Neutrophil (primary cell): ENCODE data around the gene FAM43B.

Experiments
- H3K27ac ChIP-seq: fragments of 200-600 bp; sonication (generic); 2 replicates; pipeline ENCODE4 v1.5.1; 2016; ENCODE audit warnings: mild to moderate bottlenecking, moderate library complexity
- H3K27me3 ChIP-seq: fragments of 200-600 bp; sonication (generic); 2 replicates; pipeline ENCODE4 v1.6.0; 2016; ENCODE audit warnings: mild to moderate bottlenecking
- H3K36me3 ChIP-seq: fragments of 200-600 bp; sonication (generic); 2 replicates; pipeline ENCODE4 v1.5.1; 2017
- H3K4me1 ChIP-seq, 2 experiments: fragments of 200-600 bp in 1 of 2; sonication (generic) in 1 of 2; 1 replicate in 1 of 2; 2 replicates in 1 of 2; pipeline versions ENCODE4 v1.5.1 to v1.6.1; 2013 to 2016; ENCODE audit warnings: low read depth in 1 of 2, low read length in 1 of 2, mild to moderate bottlenecking in 1 of 2, moderate library complexity in 1 of 2; ENCODE audit not compliant: control insufficient read depth in 1 of 2, insufficient read depth in 1 of 2
- H3K4me3 ChIP-seq, 2 experiments: fragments of 200-600 bp in 1 of 2; sonication (generic) in 1 of 2; 1 replicate in 1 of 2; 2 replicates in 1 of 2; pipeline ENCODE4 v1.5.1; 2013 to 2016; ENCODE audit warnings: low read depth in 1 of 2, low read length in 1 of 2, mild to moderate bottlenecking in 1 of 2, moderate library complexity in 1 of 2
- H3K9me3 ChIP-seq: fragments of 200-600 bp; sonication (generic); 2 replicates; pipeline ENCODE4 v1.5.1; 2016
- TF ChIP-seq, protein P1 (sequence below): fragments of 200-600 bp; sonication (generic); IDR thresholded peaks from 2 replicates; pipeline ENCODE4 v1.5.1; 2016; ENCODE audit warnings: antibody characterized with exemption

FAM43B gene

DNA sequence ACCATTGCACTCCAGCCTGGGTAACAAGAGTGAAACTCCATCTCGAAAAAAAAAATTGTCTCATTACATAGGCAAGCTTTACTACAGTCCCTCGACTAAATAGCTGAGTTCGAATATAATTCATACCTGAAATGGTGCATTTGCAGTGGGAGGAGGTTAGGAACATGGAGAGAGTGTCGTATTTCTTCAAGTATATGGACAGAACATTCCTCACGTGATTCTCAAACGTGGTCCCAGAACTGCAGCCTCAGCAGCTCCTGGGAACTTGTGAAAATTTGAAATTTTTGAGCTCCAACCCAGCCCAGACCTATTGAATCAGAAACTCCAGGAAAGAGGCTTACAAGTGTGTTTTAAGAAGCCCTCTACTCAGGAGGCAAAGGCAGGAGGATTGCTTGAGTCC, 43.7 kb downstream of the FAM43B start:
- Histone ChIP-seq H3K36me3 (peaks cover 42% of the 10 kb centered on the region), H3K4me1 (peaks cover 99% of the 10 kb centered on the region in 2 experiments), H3K27me3 (no peaks in the 10 kb centered on the region), H3K4me3 (peak overlapping the region; percentile 47 to 57), H3K9me3 (no peaks in the 10 kb centered on the region), H3K27ac (peak overlapping the region; percentile 98)
- TF ChIP-seq, protein P1, sequence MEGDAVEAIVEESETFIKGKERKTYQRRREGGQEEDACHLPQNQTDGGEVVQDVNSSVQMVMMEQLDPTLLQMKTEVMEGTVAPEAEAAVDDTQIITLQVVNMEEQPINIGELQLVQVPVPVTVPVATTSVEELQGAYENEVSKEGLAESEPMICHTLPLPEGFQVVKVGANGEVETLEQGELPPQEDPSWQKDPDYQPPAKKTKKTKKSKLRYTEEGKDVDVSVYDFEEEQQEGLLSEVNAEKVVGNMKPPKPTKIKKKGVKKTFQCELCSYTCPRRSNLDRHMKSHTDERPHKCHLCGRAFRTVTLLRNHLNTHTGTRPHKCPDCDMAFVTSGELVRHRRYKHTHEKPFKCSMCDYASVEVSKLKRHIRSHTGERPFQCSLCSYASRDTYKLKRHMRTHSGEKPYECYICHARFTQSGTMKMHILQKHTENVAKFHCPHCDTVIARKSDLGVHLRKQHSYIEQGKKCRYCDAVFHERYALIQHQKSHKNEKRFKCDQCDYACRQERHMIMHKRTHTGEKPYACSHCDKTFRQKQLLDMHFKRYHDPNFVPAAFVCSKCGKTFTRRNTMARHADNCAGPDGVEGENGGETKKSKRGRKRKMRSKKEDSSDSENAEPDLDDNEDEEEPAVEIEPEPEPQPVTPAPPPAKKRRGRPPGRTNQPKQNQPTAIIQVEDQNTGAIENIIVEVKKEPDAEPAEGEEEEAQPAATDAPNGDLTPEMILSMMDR, result no peak

DNA sequence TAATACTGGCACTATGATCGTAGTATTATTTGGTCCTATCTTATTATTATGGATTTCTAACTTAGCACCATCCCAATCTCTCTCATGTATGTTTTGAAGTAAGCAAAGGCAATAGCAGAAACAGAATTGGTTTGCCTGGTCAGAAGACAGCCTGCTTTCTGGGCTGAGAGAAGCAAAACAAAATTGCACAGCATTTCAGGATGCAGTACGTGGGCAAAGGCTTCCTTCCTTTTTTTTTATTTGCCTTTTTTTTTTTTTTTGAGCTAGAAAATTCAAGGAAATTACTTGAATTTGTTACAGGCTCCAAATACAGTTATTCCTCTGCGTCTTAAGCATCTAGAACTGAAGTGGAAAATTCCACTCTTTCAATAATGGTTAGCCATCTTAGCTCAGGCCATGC, 45.3 kb downstream of the FAM43B start:
- Histone ChIP-seq H3K27me3 (no peaks in the 10 kb centered on the region), H3K36me3 (peaks cover 46% of the 10 kb centered on the region), H3K4me3 (peak overlapping the region; percentile 47 to 57), H3K9me3 (no peaks in the 10 kb centered on the region), H3K4me1 (peaks cover 99% of the 10 kb centered on the region in 2 experiments), H3K27ac (peak overlapping the region; percentile 98)
- TF ChIP-seq, protein P1, result no peak

- H3K4me1 ChIP-seq, result peaks cover 99 to 100% of the 10 kb centered on the region in 2 experiments
- H3K36me3 ChIP-seq, result peaks cover 29% of the 10 kb centered on the region
- H3K4me3 ChIP-seq, result peak overlapping the region in 1 of 2 experiments; percentile 35
- H3K27ac ChIP-seq, result peak overlapping the region; percentile 98
- no peaks in the 10 kb centered on the region for H3K9me3 ChIP-seq
- no peaks in the 10 kb centered on the region for H3K27me3 ChIP-seq
- TF ChIP-seq, protein P1, result no peak
Observed at GRCh38 chr1:20600156-20600555, 47.8 kb downstream of the FAM43B start.

GRCh38 chr1:20601129-20601825, 48.9 kb downstream of the FAM43B start:
- Histone ChIP-seq H3K4me3 (peak overlapping the region in 1 of 2 experiments; percentile 18), H3K4me1 (peaks cover 93 to 96% of the 10 kb centered on the region in 2 experiments), H3K36me3 (peaks cover 29% of the 10 kb centered on the region), H3K9me3 (no peaks in the 10 kb centered on the region), H3K27me3 (no peaks in the 10 kb centered on the region), H3K27ac (peak overlapping the region; percentile 98)
- TF ChIP-seq, protein P1, result no peak

DNA sequence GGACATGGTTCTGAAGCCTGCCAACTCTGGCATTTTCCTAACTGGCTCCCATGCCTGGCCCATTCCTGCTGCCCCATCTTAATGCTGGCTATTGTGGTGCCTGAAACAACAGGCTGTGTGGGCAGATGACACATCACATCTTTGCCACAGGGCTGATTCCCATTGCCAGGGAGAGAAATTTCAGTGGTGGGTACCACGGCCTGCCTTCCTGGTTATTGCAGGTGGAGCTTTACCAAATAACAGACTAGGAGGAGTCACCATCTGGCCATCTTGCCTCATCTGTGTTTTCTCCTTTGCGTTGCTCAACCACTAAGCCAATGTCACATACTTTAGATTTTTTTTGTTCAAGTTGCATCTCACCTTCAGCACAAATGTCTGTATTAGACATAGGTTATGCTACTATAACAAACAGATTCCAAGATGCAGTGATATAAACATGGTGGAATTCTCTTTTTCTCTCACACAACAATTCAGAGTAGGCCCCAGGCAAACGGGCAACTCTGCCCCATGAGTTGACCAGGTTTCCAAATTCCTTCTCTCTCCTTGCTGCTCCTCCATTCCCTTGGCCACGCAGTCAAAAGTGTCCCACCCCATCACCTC, 50.6 kb downstream of the FAM43B start:
- H3K4me3 ChIP-seq, result peak overlapping the region; percentile 42 to 60
- no peaks in the 10 kb centered on the region for H3K9me3 ChIP-seq
- peak overlapping the region; percentile 98 for H3K27ac ChIP-seq
- no peaks in the 10 kb centered on the region for H3K27me3 ChIP-seq
- TF ChIP-seq, protein P1, result no peak
- peaks cover 46% of the 10 kb centered on the region for H3K36me3 ChIP-seq
- peaks cover 93 to 96% of the 10 kb centered on the region in 2 experiments for H3K4me1 ChIP-seq
